MCF 10A (cell line): Measurements from ENCODE around the gene C6. TPM values are rescaled to one million over a fixed set of nuclear protein-coding genes. Genes with fewer than 3 reads are reported as not detected.

Source experiments
- BruUV-seq: library from RNA; stranded (reverse); fragments of 400-500 nt; replicated peaks from 2 replicates; lab custom pipeline; 2021; lab: Mats Ljungman, UMichigan
- CTCF ChIA-PET: fragments of 300-600 bp; sonication (Branson Sonifier 250); formaldehyde crosslinking; extraction: SDS; loops from one replicate; lab custom pipeline; 2021; ENCODE audit warnings: antibody characterized with exemption, inconsistent platforms; lab: Yijun Ruan, JAX
- POLR2A ChIA-PET: fragments of 300-600, 350-650 bp; sonication (Branson Sonifier 250); formaldehyde crosslinking; extraction: SDS; loops from one replicate; lab custom pipeline; 2020; ENCODE audit warnings: antibody characterized with exemption, inconsistent platforms; lab: Yijun Ruan, JAX
- DNase-seq: peaks from one replicate; pipeline ENCODE4 v3.0.0-alpha.2; 2018; ENCODE audit not compliant: unreplicated experiment
- H3K27ac Mint-ChIP-seq: one replicate; pipeline ENCODE4 v1.8.0; 2022; ENCODE audit warnings: mild to moderate bottlenecking, low read depth, mixed read lengths; ENCODE audit not compliant: unreplicated experiment
- H3K27me3 Mint-ChIP-seq: one replicate; pipeline ENCODE4 v1.8.0; 2022; ENCODE audit warnings: mixed read lengths; ENCODE audit not compliant: insufficient read depth, unreplicated experiment
- H3K36me3 Mint-ChIP-seq: one replicate; pipeline ENCODE4 v1.8.0; 2022; ENCODE audit warnings: mild to moderate bottlenecking, moderate library complexity, mixed read lengths; ENCODE audit not compliant: insufficient read depth, unreplicated experiment
- H3K4me1 Mint-ChIP-seq: one replicate; pipeline ENCODE4 v1.8.0; 2022; ENCODE audit warnings: mixed read lengths; ENCODE audit not compliant: insufficient read depth, unreplicated experiment
- H3K4me3 Mint-ChIP-seq: one replicate; pipeline ENCODE4 v1.8.0; 2022; ENCODE audit warnings: mild to moderate bottlenecking, moderate library complexity, mixed read lengths; ENCODE audit not compliant: unreplicated experiment
- H3K9me3 Mint-ChIP-seq: one replicate; pipeline ENCODE4 v1.8.0; 2022; ENCODE audit warnings: mixed read lengths; ENCODE audit not compliant: unreplicated experiment
- intact Hi-C: fragments of 100-400 bp; cut with micrococcal nuclease; formaldehyde crosslinking; loops from 2 replicates; pipeline ENCODE4 v1.14.1; 2022
- total RNA-seq: library from RNA; stranded (reverse); gene quantifications from 2 replicates; pipeline ENCODE4 v1.2.3, GENCODE V29; 2022
- TF ChIP-seq, protein P1 (sequence below): fragments of 200-600 bp; IDR thresholded peaks from one replicate; pipeline ENCODE4 v1.8.0; 2022; ENCODE audit warnings: antibody characterized with exemption, mild to moderate bottlenecking; ENCODE audit not compliant: unreplicated experiment

Gene C6
- total RNA-seq, 1 experiment from 2014 or later = not detected

DNA sequence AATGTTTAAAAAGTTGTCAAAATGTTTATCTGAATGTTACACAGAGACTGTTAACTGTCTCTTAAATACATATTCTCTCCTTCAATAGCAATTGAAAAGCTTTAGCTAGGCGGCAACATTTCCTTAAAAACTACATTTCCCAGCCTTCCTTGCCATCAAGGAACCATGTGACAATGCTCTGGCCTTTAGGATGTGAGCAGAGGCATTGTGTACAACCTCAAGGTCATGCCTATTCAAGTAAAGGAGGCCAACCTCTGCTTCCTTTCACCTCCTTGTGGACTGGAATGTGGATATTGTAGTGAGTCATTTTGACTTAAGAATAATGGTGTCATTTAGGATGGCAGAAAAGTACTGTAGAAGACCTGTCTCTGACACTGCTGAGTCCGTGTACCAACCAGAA is 118.5 kb downstream of the C6 start:
- no peaks in the 10 kb centered on the region for H3K4me1 Mint-ChIP-seq
- POLR2A ChIA-PET = no interaction called here
- no peaks in the 10 kb centered on the region for H3K36me3 Mint-ChIP-seq
- TF ChIP-seq, protein P1, sequence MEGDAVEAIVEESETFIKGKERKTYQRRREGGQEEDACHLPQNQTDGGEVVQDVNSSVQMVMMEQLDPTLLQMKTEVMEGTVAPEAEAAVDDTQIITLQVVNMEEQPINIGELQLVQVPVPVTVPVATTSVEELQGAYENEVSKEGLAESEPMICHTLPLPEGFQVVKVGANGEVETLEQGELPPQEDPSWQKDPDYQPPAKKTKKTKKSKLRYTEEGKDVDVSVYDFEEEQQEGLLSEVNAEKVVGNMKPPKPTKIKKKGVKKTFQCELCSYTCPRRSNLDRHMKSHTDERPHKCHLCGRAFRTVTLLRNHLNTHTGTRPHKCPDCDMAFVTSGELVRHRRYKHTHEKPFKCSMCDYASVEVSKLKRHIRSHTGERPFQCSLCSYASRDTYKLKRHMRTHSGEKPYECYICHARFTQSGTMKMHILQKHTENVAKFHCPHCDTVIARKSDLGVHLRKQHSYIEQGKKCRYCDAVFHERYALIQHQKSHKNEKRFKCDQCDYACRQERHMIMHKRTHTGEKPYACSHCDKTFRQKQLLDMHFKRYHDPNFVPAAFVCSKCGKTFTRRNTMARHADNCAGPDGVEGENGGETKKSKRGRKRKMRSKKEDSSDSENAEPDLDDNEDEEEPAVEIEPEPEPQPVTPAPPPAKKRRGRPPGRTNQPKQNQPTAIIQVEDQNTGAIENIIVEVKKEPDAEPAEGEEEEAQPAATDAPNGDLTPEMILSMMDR = no peak
- intact Hi-C loops = no loop called here
- DNase-seq = peak; percentile 42
- H3K27me3 Mint-ChIP-seq = no peaks in the 10 kb centered on the region
- H3K27ac Mint-ChIP-seq = no peak overlapping the region
- no TSS peak for BruUV-seq
- no peak overlapping the region for H3K4me3 Mint-ChIP-seq
- CTCF ChIA-PET = no interaction called here
- no peaks in the 10 kb centered on the region for H3K9me3 Mint-ChIP-seq

- H3K36me3 Mint-ChIP-seq = no peaks in the 10 kb centered on the region
- no peaks in the 10 kb centered on the region for H3K27me3 Mint-ChIP-seq
- TF ChIP-seq, protein P1 = no peak
- no peaks in the 10 kb centered on the region for H3K9me3 Mint-ChIP-seq
- POLR2A ChIA-PET = no interaction called here
- no TSS peak for BruUV-seq
- DNase-seq = no peak
- H3K4me1 Mint-ChIP-seq = no peaks in the 10 kb centered on the region
- no peak overlapping the region for H3K4me3 Mint-ChIP-seq
- H3K27ac Mint-ChIP-seq = no peak overlapping the region
- CTCF ChIA-PET = no interaction called here
- intact Hi-C loops = no loop called here
Measured at GRCh38 chr5:41093803-41094202, 119.5 kb downstream of the C6 start.

Other genes starting within 250 kb of the C6 start
- not detected in 2 replicates for gene MROH2B, start 142.2 kb downstream of the C6 start, total RNA-seq